DND-41 (cell line): ENCODE data around the gene ST8SIA6.

Experiments used
- CTCF ChIP-seq: IDR thresholded peaks from 2 replicates; pipeline ENCODE4 v1.5.1; 2012; ENCODE audit warnings: borderline replicate concordance, low read length, moderate library complexity, mild to moderate bottlenecking; ENCODE audit not compliant: poor library complexity, severe bottlenecking; ENCODE audit errors: extremely low read depth
- EZH2 ChIP-seq: IDR thresholded peaks from 3 replicates; pipeline ENCODE4 v1.6.1; 2012; ENCODE audit warnings: borderline replicate concordance, low read depth, mild to moderate bottlenecking, moderate library complexity, low read length, inconsistent platforms; ENCODE audit not compliant: severe bottlenecking

GRCh38 chr10:17488848-17489247 is 34.5 kb upstream of the ST8SIA6 start:
- TF ChIP-seq EZH2 (no peak), CTCF (no peak)
